HepG2 (cell line): ENCODE measurements around the gene DAAM1. TPM values are rescaled to one million over a fixed set of nuclear protein-coding genes. Genes with fewer than 3 reads are reported as not detected.

ENCODE experiments used
- ARHGAP35 ChIP-seq: sonication (generic); formaldehyde crosslinking; IDR thresholded peaks from 2 replicates; pipeline ENCODE4 v1.9.0; 2022; ENCODE audit warnings: mild to moderate bottlenecking, inconsistent platforms, moderate library complexity, missing genetic modification reagents, borderline replicate concordance
- ARNT2 ChIP-seq: sonication (generic); formaldehyde crosslinking; IDR thresholded peaks from 2 replicates; pipeline ENCODE4 v1.8.0; 2022; ENCODE audit warnings: mild to moderate bottlenecking, low read depth, missing genetic modification reagents, moderate library complexity
- ATF5 ChIP-seq: sonication (generic); formaldehyde crosslinking; IDR thresholded peaks from 2 replicates; pipeline ENCODE4 v1.4.0; 2020; ENCODE audit warnings: mild to moderate bottlenecking, low read depth, missing genetic modification reagents
- BCLAF1 ChIP-seq: fragments of 450-650 bp; IDR thresholded peaks from 2 replicates; pipeline ENCODE4 v1.6.1; 2017; ENCODE audit warnings: mild to moderate bottlenecking
- CEBPG ChIP-seq: IDR thresholded peaks from 2 replicates; pipeline ENCODE4 v1.6.1; 2016
- CHCHD3 ChIP-seq: sonication (generic); formaldehyde crosslinking; IDR thresholded peaks from 2 replicates; pipeline ENCODE4 v1.8.0; 2022; ENCODE audit warnings: mild to moderate bottlenecking, missing genetic modification reagents, moderate library complexity
- IKZF1 ChIP-seq: fragments of 450-650 bp; IDR thresholded peaks from 2 replicates; pipeline ENCODE4 v1.7.1; 2016
- KDM5B ChIP-seq: sonication (generic); formaldehyde crosslinking; IDR thresholded peaks from 2 replicates; pipeline ENCODE4 v1.4.0; 2020; ENCODE audit warnings: missing genetic modification reagents, mild to moderate bottlenecking, borderline replicate concordance
- MIXL1 ChIP-seq: IDR thresholded peaks from 2 replicates; pipeline ENCODE4 v1.6.1; 2016
- MLXIP ChIP-seq: sonication (generic); formaldehyde crosslinking; IDR thresholded peaks from 2 replicates; pipeline ENCODE4 v1.9.0; 2021; ENCODE audit warnings: missing genetic modification reagents, borderline replicate concordance
- NR2F1 ChIP-seq, 2 experiments: fragments of 450-650 bp in 1 of 2; formaldehyde crosslinking in 1 of 2; IDR thresholded peaks; 2 replicates each; pipeline versions ENCODE4 v1.5.0 to v1.6.1; 2016 to 2020; ENCODE audit warnings: mild to moderate bottlenecking in 1 of 2, missing compliant biosample characterization in 1 of 2, missing genetic modification reagents in 1 of 2, moderate library complexity in 1 of 2
- TBP ChIP-seq: sonication (generic); formaldehyde crosslinking; IDR thresholded peaks from 2 replicates; pipeline ENCODE4 v1.5.0; 2020; ENCODE audit warnings: missing genetic modification reagents
- ZMYM2 ChIP-seq: sonication (generic); formaldehyde crosslinking; IDR thresholded peaks from 2 replicates; pipeline ENCODE4 v1.8.0; 2022; ENCODE audit warnings: mild to moderate bottlenecking, missing genetic modification reagents
- ZNF558 ChIP-seq: sonication (generic); formaldehyde crosslinking; IDR thresholded peaks from 2 replicates; pipeline ENCODE4 v1.9.0; 2022; ENCODE audit warnings: mild to moderate bottlenecking, missing genetic modification reagents, borderline replicate concordance
- ZNF576 ChIP-seq: sonication (generic); formaldehyde crosslinking; IDR thresholded peaks from 2 replicates; pipeline ENCODE4 v1.4.0; 2020; ENCODE audit warnings: mild to moderate bottlenecking, missing genetic modification reagents
- ZNF577 ChIP-seq: sonication (generic); formaldehyde crosslinking; IDR thresholded peaks from 2 replicates; pipeline ENCODE4 v1.4.0; 2020; ENCODE audit warnings: mild to moderate bottlenecking, low read depth, missing genetic modification reagents, borderline replicate concordance
- ZNF782 ChIP-seq: sonication (generic); formaldehyde crosslinking; IDR thresholded peaks from 2 replicates; pipeline ENCODE4 v1.4.0; 2020; ENCODE audit warnings: missing genetic modification reagents, mild to moderate bottlenecking, borderline replicate concordance
- polyA plus RNA-seq, 8 experiments: library from polyadenylated mRNA; depleted of rRNA in 3 of 8; stranded (reverse) in 7 of 8; unstranded in 1 of 8; fragments of >200 nt; fragmentation: Illumina TruSeq in 4 of 8; extraction: Trizol in 4 of 8; gene quantifications; 2 replicates each; pipeline versions ENCODE4 v1.2.1 to v1.2.3, GENCODE V29; 2011 to 2016; ENCODE audit warnings: low read depth in 4 of 8, missing spikeins in 1 of 8, mixed read lengths in 1 of 8; ENCODE audit not compliant: insufficient read depth in 1 of 8
- total RNA-seq, 5 experiments: library from RNA; depleted of rRNA; stranded (reverse); fragments of >200 nt; fragmentation: Illumina TruSeq; extraction: Trizol; gene quantifications; 2 replicates each; pipeline ENCODE4 v1.2.3, GENCODE V29; 2016; ENCODE audit warnings: low read depth in 1 of 5

The DAAM1 gene
- total and polyA plus RNA-seq, 2 of the 13 experiments (the other 11 are each of a cell fraction or from before 2014, with no cell fraction given), result 10.9 to 24.5 TPM

GRCh38 chr14:59262717-59263454 is 74.4 kb downstream of the DAAM1 start (continued):
- TF ChIP-seq BCLAF1 (no peak), ZNF576 (CRISPR knock-in tag) (no peak), TBP (CRISPR knock-in tag) (no peak), NR2F1 (CRISPR knock-in tag; IDR thresholded peaks at IDR 0.05) (no peak), ZNF782 (CRISPR knock-in tag) (no peak), CEBPG (CRISPR knock-in tag) (peak; percentile 81), ATF5 (CRISPR knock-in tag) (no peak), MLXIP (CRISPR knock-in tag) (no peak), ARNT2 (CRISPR knock-in tag) (no peak), CHCHD3 (CRISPR knock-in tag) (no peak), ARHGAP35 (CRISPR knock-in tag) (no peak), ZMYM2 (CRISPR knock-in tag) (no peak), ZNF577 (CRISPR knock-in tag) (no peak), IKZF1 (no peak), KDM5B (CRISPR knock-in tag) (no peak), MIXL1 (CRISPR knock-in tag) (peak; percentile 81; the same call in 1 of the 2 replicates), ZNF558 (CRISPR knock-in tag) (no peak)
